ENCODE results near the gene NDUFS8. TPM values are rescaled to one million over a fixed set of nuclear protein-coding genes. Genes with fewer than 3 reads are reported as not detected.

The NDUFS8 gene
- total and polyA plus RNA-seq, 2 of the 13 experiments (the other 11 are each of a cell fraction or from before 2014, with no cell fraction given) = 96.7 to 158 TPM

- peak overlapping the region; percentile 95 for H3K27ac ChIP-seq (ENCODE audit: extremely low read length, insufficient read depth, low read length)
- 0% methylated on average over 2 of the region's 10 CpGs for WGBS (ENCODE audit: low lambda C conversion rate)
- no peaks in the 10 kb centered on the region for H4K20me1 ChIP-seq (ENCODE audit: insufficient read depth, low read length)
- peaks cover 17% of the 10 kb centered on the region for H3K79me2 ChIP-seq (ENCODE audit: insufficient read depth, low read length)
- H2AFZ ChIP-seq (ENCODE audit: low read length) = no peak overlapping the region
- H3K27me3 ChIP-seq (ENCODE audit: control insufficient read depth in 1 of 2, insufficient read depth in 2 of 2, low read length in 2 of 2) = no peaks in the 10 kb centered on the region
- H3K9ac ChIP-seq (ENCODE audit: insufficient read depth, low read depth, low read length) = peak overlapping the region; percentile 92
- POLR2A ChIA-PET = interaction anchor here (0.9 to 3.5 kb wide), 10 partner anchors 11 to 107 kb away, joined by 3 to 17 read pairs (median 10); partner anchors contain the start of genes ALDH3B1 and NDUFS8
- peak overlapping the region; percentile 76 to 84 (median 78) for H3K4me3 ChIP-seq (replicated peaks in 1 of 3; ENCODE audit: insufficient read depth in 1 of 3, low read depth in 2 of 3, low read length in 3 of 3)
- FAIRE-seq = peak; percentile 64
- peaks cover 30% of the 10 kb centered on the region for H3K4me1 ChIP-seq (ENCODE audit: insufficient read depth, low read length)
- peak; percentile 63 for DNase-seq (ENCODE audit: low spot score)
- intact Hi-C loops (cut with micrococcal nuclease; ENCODE audit: unreplicated experiment) = no loop called here
- in situ Hi-C loops (cut with HindIII; ENCODE audit: extremely low pct_ligation_motif_present, low pct_unique_long_range_greater_than_20kb) = no loop called here
- ATAC-seq = peak; percentile 29
- peaks cover 2 to 3% of the 10 kb centered on the region in 2 experiments; a peak in 3 of 5 replicates for H3K36me3 ChIP-seq (replicated peaks in 1 of 2; ENCODE audit: control insufficient read depth in 1 of 2, insufficient read depth in 2 of 2, low read length in 2 of 2)
- no TSS peak for BruUV-seq (replicated peaks)
- CTCF ChIA-PET (ENCODE audit: low intra/inter-chr PET ratio, low total read pairs) = no interaction called here
- H3K9me3 ChIP-seq (ENCODE audit: low read length) = no peaks in the 10 kb centered on the region
- peak overlapping the region; percentile 99 for H3K4me2 ChIP-seq (ENCODE audit: low read depth, low read length)
- TF ChIP-seq, protein P1, sequence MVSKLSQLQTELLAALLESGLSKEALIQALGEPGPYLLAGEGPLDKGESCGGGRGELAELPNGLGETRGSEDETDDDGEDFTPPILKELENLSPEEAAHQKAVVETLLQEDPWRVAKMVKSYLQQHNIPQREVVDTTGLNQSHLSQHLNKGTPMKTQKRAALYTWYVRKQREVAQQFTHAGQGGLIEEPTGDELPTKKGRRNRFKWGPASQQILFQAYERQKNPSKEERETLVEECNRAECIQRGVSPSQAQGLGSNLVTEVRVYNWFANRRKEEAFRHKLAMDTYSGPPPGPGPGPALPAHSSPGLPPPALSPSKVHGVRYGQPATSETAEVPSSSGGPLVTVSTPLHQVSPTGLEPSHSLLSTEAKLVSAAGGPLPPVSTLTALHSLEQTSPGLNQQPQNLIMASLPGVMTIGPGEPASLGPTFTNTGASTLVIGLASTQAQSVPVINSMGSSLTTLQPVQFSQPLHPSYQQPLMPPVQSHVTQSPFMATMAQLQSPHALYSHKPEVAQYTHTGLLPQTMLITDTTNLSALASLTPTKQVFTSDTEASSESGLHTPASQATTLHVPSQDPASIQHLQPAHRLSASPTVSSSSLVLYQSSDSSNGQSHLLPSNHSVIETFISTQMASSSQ (IDR thresholded peaks at IDR 0.05; ENCODE audit: low read depth) = no peak
- TF ChIP-seq, protein P1 (CRISPR knock-in tag; IDR thresholded peaks at IDR 0.05; ENCODE audit: borderline replicate concordance) = no peak
- TF ChIP-seq IRX3 (CRISPR knock-in tag; IDR thresholded peaks at IDR 0.05; ENCODE audit: borderline replicate concordance, low read depth) (no peak), KDM2A (CRISPR knock-in tag; IDR thresholded peaks at IDR 0.05; ENCODE audit: borderline replicate concordance, low read depth) (no peak), ZMAT3 (CRISPR knock-in tag; conservative IDR thresholded peaks at IDR 0.05) (no peak), ZNF746 (CRISPR knock-in tag; IDR thresholded peaks at IDR 0.05) (no peak), ZNF3 (CRISPR knock-in tag; IDR thresholded peaks at IDR 0.05) (no peak), KLF6 (CRISPR knock-in tag; IDR thresholded peaks at IDR 0.05) (no peak), ZNF431 (CRISPR knock-in tag; IDR thresholded peaks at IDR 0.05; ENCODE audit: borderline replicate concordance, low read depth) (no peak), ZEB1 (IDR thresholded peaks at IDR 0.05; ENCODE audit: insufficient replicate concordance, low read depth) (no peak), CEBPG (CRISPR knock-in tag; IDR thresholded peaks at IDR 0.05) (no peak), IRF1 (CRISPR knock-in tag; IDR thresholded peaks at IDR 0.05; ENCODE audit: low read depth) (no peak), GABPA (IDR thresholded peaks at IDR 0.05; ENCODE audit: low read depth, low read length) (no peak), GABPA (CRISPR knock-in tag; IDR thresholded peaks at IDR 0.05; ENCODE audit: low read depth) (no peak), KMT2B (CRISPR knock-in tag; IDR thresholded peaks at IDR 0.05) (0 out of 2 replicates have a peak, but pooled peaks have one; percentile 1)
- TF ChIP-seq, protein P2, sequence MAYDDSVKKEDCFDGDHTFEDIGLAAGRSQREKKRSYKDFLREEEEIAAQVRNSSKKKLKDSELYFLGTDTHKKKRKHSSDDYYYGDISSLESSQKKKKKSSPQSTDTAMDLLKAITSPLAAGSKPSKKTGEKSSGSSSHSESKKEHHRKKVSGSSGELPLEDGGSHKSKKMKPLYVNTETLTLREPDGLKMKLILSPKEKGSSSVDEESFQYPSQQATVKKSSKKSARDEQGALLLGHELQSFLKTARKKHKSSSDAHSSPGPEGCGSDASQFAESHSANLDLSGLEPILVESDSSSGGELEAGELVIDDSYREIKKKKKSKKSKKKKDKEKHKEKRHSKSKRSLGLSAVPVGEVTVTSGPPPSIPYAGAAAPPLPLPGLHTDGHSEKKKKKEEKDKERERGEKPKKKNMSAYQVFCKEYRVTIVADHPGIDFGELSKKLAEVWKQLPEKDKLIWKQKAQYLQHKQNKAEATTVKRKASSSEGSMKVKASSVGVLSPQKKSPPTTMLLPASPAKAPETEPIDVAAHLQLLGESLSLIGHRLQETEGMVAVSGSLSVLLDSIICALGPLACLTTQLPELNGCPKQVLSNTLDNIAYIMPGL (CRISPR knock-in tag; IDR thresholded peaks at IDR 0.05; ENCODE audit: borderline replicate concordance in 1 of 2, low read depth in 1 of 2) = 0 out of 4 replicates have a peak, but pooled peaks of 1 of the 2 experiments have one; percentile 2
- TF ChIP-seq, protein P3, sequence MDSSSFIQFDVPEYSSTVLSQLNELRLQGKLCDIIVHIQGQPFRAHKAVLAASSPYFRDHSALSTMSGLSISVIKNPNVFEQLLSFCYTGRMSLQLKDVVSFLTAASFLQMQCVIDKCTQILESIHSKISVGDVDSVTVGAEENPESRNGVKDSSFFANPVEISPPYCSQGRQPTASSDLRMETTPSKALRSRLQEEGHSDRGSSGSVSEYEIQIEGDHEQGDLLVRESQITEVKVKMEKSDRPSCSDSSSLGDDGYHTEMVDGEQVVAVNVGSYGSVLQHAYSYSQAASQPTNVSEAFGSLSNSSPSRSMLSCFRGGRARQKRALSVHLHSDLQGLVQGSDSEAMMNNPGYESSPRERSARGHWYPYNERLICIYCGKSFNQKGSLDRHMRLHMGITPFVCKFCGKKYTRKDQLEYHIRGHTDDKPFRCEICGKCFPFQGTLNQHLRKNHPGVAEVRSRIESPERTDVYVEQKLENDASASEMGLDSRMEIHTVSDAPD (CRISPR knock-in tag; IDR thresholded peaks at IDR 0.05) = no peak
Measured at GRCh38 chr11:68039526-68040086, 9.1 kb downstream of the NDUFS8 start.
